ENCODE measurements around the gene HIVEP2. TPM values are rescaled to one million over a fixed set of nuclear protein-coding genes. Genes with fewer than 3 reads are reported as not detected.
A peak's percentile ranks its signal among the peaks of the same experiment; 100 is the strongest.

HIVEP2 gene
- total RNA-seq, 1 experiment from 2014 or later: 4.2 TPM

DNA sequence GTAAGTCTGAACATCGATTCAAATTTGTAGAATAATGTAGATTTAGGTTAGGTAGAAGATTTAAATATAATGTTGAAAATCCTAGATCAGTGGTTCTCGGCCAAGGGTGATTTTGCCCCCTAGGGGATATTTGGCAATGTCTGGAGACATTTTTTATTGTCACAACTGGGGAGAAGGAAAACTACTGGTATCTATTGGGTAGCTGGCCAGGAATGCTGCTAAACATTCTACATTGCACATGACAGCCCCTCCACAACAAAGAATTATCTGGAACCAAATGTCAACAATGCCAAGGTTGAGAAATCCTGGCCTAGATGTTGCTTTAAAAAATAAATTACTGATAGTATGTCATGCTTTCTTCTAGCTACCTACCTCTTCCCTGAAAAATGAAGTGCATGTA, 76.1 kb downstream of the HIVEP2 start:
- Histone ChIP-seq H4K5ac (ENCODE audit: insufficient read length, low read depth, low read length) (no peak overlapping the region), H3K14ac (ENCODE audit: insufficient read depth, low read length) (no peak overlapping the region), H3K79me1 (ENCODE audit: insufficient read depth, low read depth, low read length, poor library complexity, severe bottlenecking) (no peaks in the 10 kb centered on the region), H2BK120ac (ENCODE audit: low read depth, low read length, poor library complexity, severe bottlenecking) (no peak overlapping the region), H3K9ac (ENCODE audit: extremely low read depth, insufficient read length, low read length) (no peak overlapping the region), H2BK20ac (ENCODE audit: low read depth, low read length, poor library complexity, severe bottlenecking) (no peak overlapping the region), H2AK5ac (ENCODE audit: insufficient read length, low read length) (no peak overlapping the region), H2BK15ac (ENCODE audit: low read depth, low read length) (no peak overlapping the region), H3K9me3 (ENCODE audit: control insufficient read depth, low read depth, low read length) (no peaks in the 10 kb centered on the region), H2BK12ac (ENCODE audit: insufficient read length, low read depth, low read length) (no peak overlapping the region), H3T11ph (ENCODE audit: low read length) (no peak overlapping the region), H3K23me2 (ENCODE audit: insufficient read length, low read depth, low read length, poor library complexity, severe bottlenecking) (no peaks in the 10 kb centered on the region), H2AFZ (ENCODE audit: low read length) (no peak overlapping the region), H3K27me3 (ENCODE audit: insufficient read depth, low read length) (no peaks in the 10 kb centered on the region), H4K91ac (ENCODE audit: insufficient read length, low read depth, low read length) (no peak overlapping the region), H4K8ac (replicated peaks; ENCODE audit: insufficient read length, low read depth, low read length) (no peak overlapping the region), H4K20me1 (ENCODE audit: control insufficient read depth, insufficient read depth, insufficient read length) (no peaks in the 10 kb centered on the region), H3K56ac (ENCODE audit: insufficient read length, low read depth, low read length) (no peak overlapping the region), H3K79me2 (ENCODE audit: insufficient read depth, low read length) (no peaks in the 10 kb centered on the region; the same call in 1 of the 2 replicates), H3K4me2 (ENCODE audit: insufficient read depth, insufficient read length, low read length) (no peak overlapping the region), H3K23ac (ENCODE audit: insufficient read length, low read depth, low read length) (no peak overlapping the region), H3K27ac (ENCODE audit: insufficient read length, low read depth, low read length) (no peak overlapping the region), H3K4ac (ENCODE audit: low read depth, low read length) (no peak overlapping the region), H3K18ac (ENCODE audit: insufficient read length, low read depth, low read length) (no peak overlapping the region), H2BK5ac (ENCODE audit: insufficient read length, low read length) (no peak overlapping the region), H3K4me1 (ENCODE audit: insufficient read depth, low read length) (peaks cover 2% of the 10 kb centered on the region; the same call in 1 of the 2 replicates)
- no peaks in the 10 kb centered on the region for H3K27me3 Mint-ChIP-seq (ENCODE audit: low read depth)
- TF ChIP-seq, protein P1, sequence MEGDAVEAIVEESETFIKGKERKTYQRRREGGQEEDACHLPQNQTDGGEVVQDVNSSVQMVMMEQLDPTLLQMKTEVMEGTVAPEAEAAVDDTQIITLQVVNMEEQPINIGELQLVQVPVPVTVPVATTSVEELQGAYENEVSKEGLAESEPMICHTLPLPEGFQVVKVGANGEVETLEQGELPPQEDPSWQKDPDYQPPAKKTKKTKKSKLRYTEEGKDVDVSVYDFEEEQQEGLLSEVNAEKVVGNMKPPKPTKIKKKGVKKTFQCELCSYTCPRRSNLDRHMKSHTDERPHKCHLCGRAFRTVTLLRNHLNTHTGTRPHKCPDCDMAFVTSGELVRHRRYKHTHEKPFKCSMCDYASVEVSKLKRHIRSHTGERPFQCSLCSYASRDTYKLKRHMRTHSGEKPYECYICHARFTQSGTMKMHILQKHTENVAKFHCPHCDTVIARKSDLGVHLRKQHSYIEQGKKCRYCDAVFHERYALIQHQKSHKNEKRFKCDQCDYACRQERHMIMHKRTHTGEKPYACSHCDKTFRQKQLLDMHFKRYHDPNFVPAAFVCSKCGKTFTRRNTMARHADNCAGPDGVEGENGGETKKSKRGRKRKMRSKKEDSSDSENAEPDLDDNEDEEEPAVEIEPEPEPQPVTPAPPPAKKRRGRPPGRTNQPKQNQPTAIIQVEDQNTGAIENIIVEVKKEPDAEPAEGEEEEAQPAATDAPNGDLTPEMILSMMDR (conservative IDR thresholded peaks at IDR 0.05): peak; percentile 34; the same call in 2 of the 3 replicates
- H3K4me3 Mint-ChIP-seq: no peak overlapping the region
- H3K4me1 Mint-ChIP-seq: peaks cover 9 to 10% of the 10 kb centered on the region in 2 experiments
- no CpG with 5 or more reads among the region's 2 CpGs for WGBS (ENCODE audit: extremely low coverage, insufficient read length, low lambda C conversion rate)
- no peak overlapping the region for H3K27ac Mint-ChIP-seq
- no peaks in the 10 kb centered on the region for H3K36me3 Mint-ChIP-seq (ENCODE audit: insufficient read depth in 1 of 3, low read depth in 3 of 3)
- H3K9me3 Mint-ChIP-seq: no peaks in the 10 kb centered on the region
- no peak for DNase-seq
